Measurements from ENCODE around the gene SFRP5.

GRCh38 chr10:97740613-97741012, 31.2 kb downstream of the SFRP5 start:
- no peak for TF ChIP-seq EZH2 (IDR thresholded peaks at IDR 0.05; ENCODE audit: borderline replicate concordance, low read length)
- TF ChIP-seq CTCF (IDR thresholded peaks at IDR 0.05; ENCODE audit: low read length) = no peak
